Activated T-cell treated with anti-CD3 and anti-CD28 coated beads, Interleukin-2, amount 50 U/mL, for 24 hours (primary cell): ENCODE results near the gene FSHR.

Source experiments
- DNase-seq: peaks from one replicate; pipeline ENCODE4 v3.0.0-alpha.2; 2020
- H3K27ac Mint-ChIP-seq: 2 replicates; pipeline ENCODE4 v1.8.0; 2020; ENCODE audit warnings: mild to moderate bottlenecking, mixed read lengths
- H3K27me3 Mint-ChIP-seq: 2 replicates; pipeline ENCODE4 v1.8.0; 2020; ENCODE audit warnings: mixed read lengths
- H3K36me3 Mint-ChIP-seq: 2 replicates; pipeline ENCODE4 v1.8.0; 2020; ENCODE audit warnings: low read depth, mixed read lengths
- H3K4me1 Mint-ChIP-seq: 2 replicates; pipeline ENCODE4 v1.8.0; 2020; ENCODE audit warnings: low read depth, mixed read lengths
- H3K4me3 Mint-ChIP-seq: 2 replicates; pipeline ENCODE4 v1.8.0; 2020; ENCODE audit warnings: mild to moderate bottlenecking, moderate library complexity, mixed read lengths
- H3K9me3 Mint-ChIP-seq: 2 replicates; pipeline ENCODE4 v1.8.0; 2020; ENCODE audit warnings: mixed read lengths

Gene FSHR

GRCh38 chr2:49154891-49155290, 576 bp upstream of the FSHR start:
- Mint-ChIP-seq H3K4me1 (no peaks in the 10 kb centered on the region), H3K9me3 (peaks cover 6% of the 10 kb centered on the region), H3K36me3 (no peaks in the 10 kb centered on the region), H3K4me3 (no peak overlapping the region), H3K27ac (no peak overlapping the region), H3K27me3 (no peaks in the 10 kb centered on the region)
- DNase-seq = no peak

GRCh38 chr2:49153252-49153651, 1.1 kb downstream of the FSHR start:
- peaks cover 11% of the 10 kb centered on the region for H3K9me3 Mint-ChIP-seq
- H3K27ac Mint-ChIP-seq = no peak overlapping the region
- H3K27me3 Mint-ChIP-seq = no peaks in the 10 kb centered on the region
- H3K4me1 Mint-ChIP-seq = no peaks in the 10 kb centered on the region
- H3K4me3 Mint-ChIP-seq = no peak overlapping the region
- no peaks in the 10 kb centered on the region for H3K36me3 Mint-ChIP-seq
- DNase-seq = no peak

GRCh38 chr2:49152824-49153223, 1.5 kb downstream of the FSHR start:
- H3K27ac Mint-ChIP-seq = no peak overlapping the region
- DNase-seq = no peak
- peaks cover 14% of the 10 kb centered on the region for H3K9me3 Mint-ChIP-seq
- no peaks in the 10 kb centered on the region for H3K27me3 Mint-ChIP-seq
- H3K4me1 Mint-ChIP-seq = no peaks in the 10 kb centered on the region
- no peak overlapping the region for H3K4me3 Mint-ChIP-seq
- no peaks in the 10 kb centered on the region for H3K36me3 Mint-ChIP-seq

GRCh38 chr2:49146401-49146800, 7.9 kb downstream of the FSHR start:
- DNase-seq = no peak
- Mint-ChIP-seq H3K4me1 (no peaks in the 10 kb centered on the region), H3K36me3 (no peaks in the 10 kb centered on the region), H3K4me3 (no peak overlapping the region), H3K9me3 (peaks cover 13% of the 10 kb centered on the region), H3K27ac (no peak overlapping the region), H3K27me3 (no peaks in the 10 kb centered on the region)

GRCh38 chr2:49131801-49132200, 22.5 kb downstream of the FSHR start:
- H3K4me3 Mint-ChIP-seq = no peak overlapping the region
- DNase-seq = no peak
- H3K27me3 Mint-ChIP-seq = no peaks in the 10 kb centered on the region
- peaks cover 12% of the 10 kb centered on the region for H3K9me3 Mint-ChIP-seq
- H3K36me3 Mint-ChIP-seq = no peaks in the 10 kb centered on the region
- no peaks in the 10 kb centered on the region for H3K4me1 Mint-ChIP-seq
- no peak overlapping the region for H3K27ac Mint-ChIP-seq

- no peak overlapping the region for H3K4me3 Mint-ChIP-seq
- H3K36me3 Mint-ChIP-seq = no peaks in the 10 kb centered on the region
- no peaks in the 10 kb centered on the region for H3K4me1 Mint-ChIP-seq
- peaks cover 14% of the 10 kb centered on the region for H3K9me3 Mint-ChIP-seq
- H3K27me3 Mint-ChIP-seq = no peaks in the 10 kb centered on the region
- no peak for DNase-seq
- no peak overlapping the region for H3K27ac Mint-ChIP-seq
Observed at GRCh38 chr2:49129034-49129433, 25.3 kb downstream of the FSHR start.

GRCh38 chr2:49123600-49123999, 30.7 kb downstream of the FSHR start:
- no peaks in the 10 kb centered on the region for H3K4me1 Mint-ChIP-seq
- no peaks in the 10 kb centered on the region for H3K36me3 Mint-ChIP-seq
- H3K27ac Mint-ChIP-seq = no peak overlapping the region
- H3K9me3 Mint-ChIP-seq = peaks cover 11% of the 10 kb centered on the region
- no peak for DNase-seq
- no peaks in the 10 kb centered on the region for H3K27me3 Mint-ChIP-seq
- H3K4me3 Mint-ChIP-seq = no peak overlapping the region

- no peak overlapping the region for H3K27ac Mint-ChIP-seq
- H3K27me3 Mint-ChIP-seq = no peaks in the 10 kb centered on the region
- no peaks in the 10 kb centered on the region for H3K36me3 Mint-ChIP-seq
- no peak for DNase-seq
- peaks cover 8% of the 10 kb centered on the region for H3K9me3 Mint-ChIP-seq
- no peak overlapping the region for H3K4me3 Mint-ChIP-seq
- H3K4me1 Mint-ChIP-seq = no peaks in the 10 kb centered on the region
Observed at GRCh38 chr2:49122107-49122506, 32.2 kb downstream of the FSHR start.

GRCh38 chr2:49113046-49113445, 41.3 kb downstream of the FSHR start:
- DNase-seq = no peak
- Mint-ChIP-seq H3K9me3 (peaks cover 4% of the 10 kb centered on the region), H3K27me3 (no peaks in the 10 kb centered on the region), H3K4me1 (no peaks in the 10 kb centered on the region), H3K4me3 (no peak overlapping the region), H3K27ac (no peak overlapping the region), H3K36me3 (no peaks in the 10 kb centered on the region)

- Mint-ChIP-seq H3K27me3 (no peaks in the 10 kb centered on the region), H3K4me3 (no peak overlapping the region), H3K36me3 (no peaks in the 10 kb centered on the region), H3K27ac (no peak overlapping the region), H3K4me1 (no peaks in the 10 kb centered on the region), H3K9me3 (peaks cover 4% of the 10 kb centered on the region)
- DNase-seq = no peak
Observed at GRCh38 chr2:49111456-49111855, 42.9 kb downstream of the FSHR start.

GRCh38 chr2:49111006-49111405, 43.3 kb downstream of the FSHR start:
- no peaks in the 10 kb centered on the region for H3K4me1 Mint-ChIP-seq
- H3K27me3 Mint-ChIP-seq = no peaks in the 10 kb centered on the region
- no peak overlapping the region for H3K4me3 Mint-ChIP-seq
- no peak overlapping the region for H3K27ac Mint-ChIP-seq
- no peak for DNase-seq
- H3K36me3 Mint-ChIP-seq = no peaks in the 10 kb centered on the region
- H3K9me3 Mint-ChIP-seq = peaks cover 4% of the 10 kb centered on the region

GRCh38 chr2:49110571-49110970, 43.7 kb downstream of the FSHR start:
- peaks cover under 1% of the 10 kb centered on the region for H3K9me3 Mint-ChIP-seq
- no peak overlapping the region for H3K4me3 Mint-ChIP-seq
- H3K27ac Mint-ChIP-seq = no peak overlapping the region
- no peaks in the 10 kb centered on the region for H3K4me1 Mint-ChIP-seq
- no peak for DNase-seq
- no peaks in the 10 kb centered on the region for H3K27me3 Mint-ChIP-seq
- H3K36me3 Mint-ChIP-seq = no peaks in the 10 kb centered on the region

GRCh38 chr2:49108851-49109250, 45.5 kb downstream of the FSHR start:
- Mint-ChIP-seq H3K4me3 (no peak overlapping the region), H3K9me3 (no peaks in the 10 kb centered on the region), H3K27me3 (no peaks in the 10 kb centered on the region), H3K4me1 (no peaks in the 10 kb centered on the region), H3K27ac (no peak overlapping the region), H3K36me3 (no peaks in the 10 kb centered on the region)
- DNase-seq = no peak

GRCh38 chr2:49108436-49108835, 45.9 kb downstream of the FSHR start:
- no peaks in the 10 kb centered on the region for H3K36me3 Mint-ChIP-seq
- no peak for DNase-seq
- no peaks in the 10 kb centered on the region for H3K27me3 Mint-ChIP-seq
- H3K4me3 Mint-ChIP-seq = no peak overlapping the region
- no peaks in the 10 kb centered on the region for H3K4me1 Mint-ChIP-seq
- H3K9me3 Mint-ChIP-seq = no peaks in the 10 kb centered on the region
- H3K27ac Mint-ChIP-seq = no peak overlapping the region

GRCh38 chr2:49105506-49105905, 48.8 kb downstream of the FSHR start:
- H3K27me3 Mint-ChIP-seq = no peaks in the 10 kb centered on the region
- H3K4me1 Mint-ChIP-seq = no peaks in the 10 kb centered on the region
- DNase-seq = no peak
- H3K36me3 Mint-ChIP-seq = no peaks in the 10 kb centered on the region
- H3K9me3 Mint-ChIP-seq = no peaks in the 10 kb centered on the region
- no peak overlapping the region for H3K27ac Mint-ChIP-seq
- no peak overlapping the region for H3K4me3 Mint-ChIP-seq

GRCh38 chr2:49102146-49102545, 52.2 kb downstream of the FSHR start:
- no peaks in the 10 kb centered on the region for H3K36me3 Mint-ChIP-seq
- H3K4me3 Mint-ChIP-seq = no peak overlapping the region
- H3K27me3 Mint-ChIP-seq = no peaks in the 10 kb centered on the region
- no peaks in the 10 kb centered on the region for H3K4me1 Mint-ChIP-seq
- no peak for DNase-seq
- no peaks in the 10 kb centered on the region for H3K9me3 Mint-ChIP-seq
- no peak overlapping the region for H3K27ac Mint-ChIP-seq
